ENCODE data around the gene DAPK1.

The DAPK1 gene

DNA sequence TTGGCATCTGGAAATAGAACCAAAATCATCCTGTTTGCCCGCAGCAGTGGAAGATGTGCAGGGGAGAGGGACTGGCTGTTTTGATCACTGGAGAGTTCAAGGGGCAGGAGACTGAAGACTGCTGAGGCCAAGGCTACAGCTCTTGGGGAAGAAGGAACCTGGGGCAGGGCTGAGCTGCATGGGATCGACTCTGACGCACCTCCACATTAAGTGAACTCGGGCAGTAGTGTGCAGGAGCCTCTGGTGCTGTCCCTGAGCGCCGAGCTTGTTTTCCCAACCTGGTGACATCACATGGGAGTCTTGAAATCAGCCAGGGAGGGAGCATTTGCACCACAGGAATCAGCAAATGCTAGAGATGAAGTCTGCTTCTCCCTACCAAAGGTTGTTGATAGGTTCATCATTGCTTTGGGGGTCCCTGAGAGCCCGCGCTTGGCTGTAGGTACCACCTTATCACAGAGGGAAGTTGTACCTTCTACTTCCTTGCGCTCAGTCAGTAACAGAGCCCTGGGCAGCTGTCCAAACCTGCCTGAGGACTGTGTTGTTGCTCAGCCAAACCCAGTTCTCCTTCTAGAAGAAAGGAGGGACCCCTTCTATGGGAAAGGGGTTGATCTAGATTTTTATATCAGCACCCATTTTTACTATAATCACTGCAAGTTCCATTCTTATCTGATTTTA is 175.9 kb downstream of the DAPK1 start:
- no peak for DNase-seq

DNA sequence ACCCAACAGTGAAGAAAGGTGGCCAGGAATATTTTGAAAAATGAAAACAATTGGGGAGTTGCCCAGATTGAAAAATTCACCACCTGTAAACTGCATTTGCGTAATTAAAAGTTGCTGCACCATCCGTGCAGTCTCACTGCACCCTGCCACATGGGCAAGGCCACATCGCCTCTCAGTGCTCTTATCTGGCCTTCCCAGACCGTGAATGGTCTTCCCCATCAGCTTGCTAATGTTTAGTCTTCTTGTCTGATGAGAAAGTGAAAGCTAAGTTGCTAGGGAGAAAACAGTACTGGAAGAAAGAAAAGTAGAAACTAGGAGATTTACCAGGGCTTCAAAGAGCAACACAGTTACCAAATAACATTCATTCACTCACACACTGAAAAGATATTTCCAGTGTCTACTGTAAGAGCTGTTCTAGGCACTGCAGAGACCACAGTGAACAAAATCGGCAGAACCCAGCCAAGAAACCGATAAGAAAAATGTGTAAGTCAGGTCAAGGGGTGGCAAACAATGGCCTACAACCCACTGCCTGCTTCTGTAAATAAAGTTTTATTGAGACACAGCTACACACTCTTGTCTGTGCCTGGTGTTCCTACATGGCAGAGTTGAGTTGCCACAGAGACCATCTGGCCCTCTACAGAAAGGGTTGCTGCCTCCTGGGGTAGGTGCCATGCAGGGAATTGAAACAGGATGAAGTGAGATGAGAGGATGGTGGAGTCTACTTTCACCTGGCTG is 177.1 kb downstream of the DAPK1 start:
- no peaks in the 10 kb centered on the region for H3K27me3 ChIP-seq (ENCODE audit: insufficient read depth, low read depth, severe bottlenecking)
- H3K4me3 ChIP-seq (ENCODE audit: low read depth, low read length) = no peak overlapping the region
- H3K9me3 ChIP-seq (ENCODE audit: severe bottlenecking) = no peaks in the 10 kb centered on the region
- no peaks in the 10 kb centered on the region for H3K36me3 ChIP-seq
- no peak overlapping the region for H3K27ac ChIP-seq
- TF ChIP-seq, protein P1, sequence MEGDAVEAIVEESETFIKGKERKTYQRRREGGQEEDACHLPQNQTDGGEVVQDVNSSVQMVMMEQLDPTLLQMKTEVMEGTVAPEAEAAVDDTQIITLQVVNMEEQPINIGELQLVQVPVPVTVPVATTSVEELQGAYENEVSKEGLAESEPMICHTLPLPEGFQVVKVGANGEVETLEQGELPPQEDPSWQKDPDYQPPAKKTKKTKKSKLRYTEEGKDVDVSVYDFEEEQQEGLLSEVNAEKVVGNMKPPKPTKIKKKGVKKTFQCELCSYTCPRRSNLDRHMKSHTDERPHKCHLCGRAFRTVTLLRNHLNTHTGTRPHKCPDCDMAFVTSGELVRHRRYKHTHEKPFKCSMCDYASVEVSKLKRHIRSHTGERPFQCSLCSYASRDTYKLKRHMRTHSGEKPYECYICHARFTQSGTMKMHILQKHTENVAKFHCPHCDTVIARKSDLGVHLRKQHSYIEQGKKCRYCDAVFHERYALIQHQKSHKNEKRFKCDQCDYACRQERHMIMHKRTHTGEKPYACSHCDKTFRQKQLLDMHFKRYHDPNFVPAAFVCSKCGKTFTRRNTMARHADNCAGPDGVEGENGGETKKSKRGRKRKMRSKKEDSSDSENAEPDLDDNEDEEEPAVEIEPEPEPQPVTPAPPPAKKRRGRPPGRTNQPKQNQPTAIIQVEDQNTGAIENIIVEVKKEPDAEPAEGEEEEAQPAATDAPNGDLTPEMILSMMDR (IDR thresholded peaks at IDR 0.05; ENCODE audit: low read depth, low read length) = no peak
- DNase-seq = no peak

More for the DNA sequence above, 175.9 kb downstream of the DAPK1 start:
- H3K4me3 ChIP-seq (ENCODE audit: low read depth, low read length) = no peak overlapping the region
- H3K27ac ChIP-seq = no peak overlapping the region
- TF ChIP-seq, protein P1 (IDR thresholded peaks at IDR 0.05; ENCODE audit: low read depth, low read length) = no peak
- no peaks in the 10 kb centered on the region for H3K36me3 ChIP-seq
- no peaks in the 10 kb centered on the region for H3K9me3 ChIP-seq (ENCODE audit: severe bottlenecking)
- H3K27me3 ChIP-seq (ENCODE audit: insufficient read depth, low read depth, severe bottlenecking) = no peaks in the 10 kb centered on the region

DNA sequence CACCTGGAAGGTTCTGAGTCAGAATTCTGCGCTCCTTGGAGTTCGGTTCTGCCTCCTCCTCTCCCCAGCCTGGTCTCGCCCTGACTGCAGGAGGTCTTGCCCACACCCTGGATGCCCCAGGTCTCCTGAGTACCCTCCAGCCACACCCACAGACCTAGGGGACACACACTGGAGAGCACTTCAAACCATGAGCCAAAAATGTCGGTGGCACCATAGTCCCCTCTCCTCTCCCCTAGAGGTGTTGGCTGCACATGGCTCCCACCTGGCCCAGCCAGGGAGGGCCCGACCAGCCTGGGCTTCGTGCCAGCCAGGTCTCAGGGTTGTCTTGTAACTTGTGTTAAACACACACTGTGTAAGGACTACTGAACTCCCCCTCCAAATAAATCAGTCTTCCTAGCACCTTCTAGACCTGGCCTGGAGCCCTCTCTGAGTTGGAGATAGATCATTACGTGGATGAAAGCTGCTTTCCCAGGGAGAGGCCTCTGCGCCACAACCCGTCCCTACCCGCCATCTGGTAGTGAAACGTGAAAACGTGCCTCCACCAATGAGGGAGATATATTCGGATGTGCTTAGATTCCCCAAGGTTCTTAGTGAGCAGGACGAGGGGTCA is 178.3 kb downstream of the DAPK1 start:
- TF ChIP-seq, protein P1 (IDR thresholded peaks at IDR 0.05; ENCODE audit: low read depth, low read length) = no peak
- no peaks in the 10 kb centered on the region for H3K9me3 ChIP-seq (ENCODE audit: severe bottlenecking)
- H3K36me3 ChIP-seq = no peaks in the 10 kb centered on the region
- H3K27me3 ChIP-seq (ENCODE audit: insufficient read depth, low read depth, severe bottlenecking) = no peaks in the 10 kb centered on the region
- no peak overlapping the region for H3K27ac ChIP-seq
- DNase-seq = no peak
- H3K4me3 ChIP-seq (ENCODE audit: low read depth, low read length) = no peak overlapping the region

DNA sequence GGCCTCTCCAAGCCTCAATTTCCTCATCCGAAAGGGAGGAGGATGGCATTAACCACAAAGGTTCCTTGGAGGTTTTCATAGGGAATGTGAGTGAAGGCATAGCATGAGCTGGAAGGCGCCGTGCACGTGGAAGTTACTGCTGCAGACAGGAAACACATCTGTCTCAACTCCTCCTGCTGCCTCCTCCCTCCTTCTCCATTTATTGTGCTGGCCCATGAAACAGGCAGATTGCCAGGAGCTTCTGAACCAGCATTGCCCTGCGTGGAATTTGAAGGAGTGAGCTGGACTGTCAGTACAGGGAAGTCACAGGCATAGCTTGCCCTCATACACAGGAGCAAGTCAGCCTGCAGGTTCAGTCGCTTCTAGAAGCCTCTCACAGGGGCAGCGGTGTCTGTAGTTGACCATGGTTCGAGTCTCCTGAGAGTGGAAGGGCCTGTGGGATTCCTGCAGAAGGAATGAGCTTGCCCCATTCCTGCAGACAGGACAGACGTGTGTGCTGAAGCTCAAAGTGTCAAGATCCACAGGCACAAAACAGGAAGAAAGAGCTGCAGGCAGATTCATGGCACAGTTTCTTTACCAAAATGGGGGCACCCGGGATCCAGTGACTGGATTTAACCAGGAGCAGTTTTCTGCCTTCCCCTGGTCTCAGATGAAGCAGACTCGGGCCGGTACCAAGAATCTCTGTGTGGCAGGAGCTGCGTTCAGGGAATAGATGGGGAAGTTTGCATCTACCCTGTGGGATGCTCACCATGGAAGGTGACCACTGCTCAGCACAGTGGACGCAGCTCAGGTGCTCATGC is 179.5 kb downstream of the DAPK1 start:
- Histone ChIP-seq H3K27me3 (ENCODE audit: insufficient read depth, low read depth, severe bottlenecking) (no peaks in the 10 kb centered on the region), H3K4me3 (ENCODE audit: low read depth, low read length) (no peak overlapping the region), H3K9me3 (ENCODE audit: severe bottlenecking) (no peaks in the 10 kb centered on the region), H3K27ac (no peak overlapping the region), H3K36me3 (peaks cover 9% of the 10 kb centered on the region)
- TF ChIP-seq, protein P1 (IDR thresholded peaks at IDR 0.05; ENCODE audit: low read depth, low read length) = no peak
- DNase-seq = no peak

GRCh38 chr9:87677776-87678587 is 180.3 kb downstream of the DAPK1 start:
- DNase-seq = no peak
- Histone ChIP-seq H3K27ac (no peak overlapping the region), H3K27me3 (ENCODE audit: insufficient read depth, low read depth, severe bottlenecking) (no peaks in the 10 kb centered on the region), H3K4me3 (ENCODE audit: low read depth, low read length) (no peak overlapping the region), H3K36me3 (peaks cover 12% of the 10 kb centered on the region), H3K9me3 (ENCODE audit: severe bottlenecking) (no peaks in the 10 kb centered on the region)
- TF ChIP-seq, protein P1 (IDR thresholded peaks at IDR 0.05; ENCODE audit: low read depth, low read length) = no peak
